ENCODE results near the gene ST8SIA6.
"Not testable (repeated sequence)": the region's sequence is repeated elsewhere in the genome, so short reads cannot be mapped to it uniquely, and the experiment has no call there.

The ST8SIA6 gene

GRCh38 chr10:17454161-17455014 lies at the start of gene ST8SIA6:
TSS of gene ST8SIA6 (minus strand) at chr10:17454595. CDS start at chr10:17454255, 340 bp downstream.
- peak; percentile 84 for DNase-seq (ENCODE audit: low spot score)
- TF ChIP-seq CTCF (IDR thresholded peaks at IDR 0.05; ENCODE audit: extremely low read depth, insufficient read depth, missing control alignments): peak; percentile 8
- in situ Hi-C loops (cut with MboI; ENCODE audit: low pct_unique_long_range_greater_than_20kb, low sequenced_read_pairs, unreplicated experiment): no loop called here

- in situ Hi-C loops (cut with MboI; ENCODE audit: low pct_unique_long_range_greater_than_20kb, low sequenced_read_pairs, unreplicated experiment): no loop called here
- no peak for TF ChIP-seq CTCF (IDR thresholded peaks at IDR 0.05; ENCODE audit: extremely low read depth, insufficient read depth, missing control alignments)
- no peak for DNase-seq (ENCODE audit: low spot score)
Observed at GRCh38 chr10:17503795-17504194, 49.4 kb upstream of the ST8SIA6 start.

- TF ChIP-seq CTCF (IDR thresholded peaks at IDR 0.05; ENCODE audit: extremely low read depth, insufficient read depth, missing control alignments): no peak
- no peak for DNase-seq (ENCODE audit: low spot score)
- in situ Hi-C loops (cut with MboI; ENCODE audit: low pct_unique_long_range_greater_than_20kb, low sequenced_read_pairs, unreplicated experiment): no loop called here
Observed at GRCh38 chr10:17502814-17503213, 48.4 kb upstream of the ST8SIA6 start.

- in situ Hi-C loops (cut with MboI; ENCODE audit: low pct_unique_long_range_greater_than_20kb, low sequenced_read_pairs, unreplicated experiment); DNase-seq (ENCODE audit: low spot score): not testable (repeated sequence)
Observed at GRCh38 chr10:17499014-17499413, 44.6 kb upstream of the ST8SIA6 start.

GRCh38 chr10:17497446-17498030 lies 43.1 kb upstream of the ST8SIA6 start:
- DNase-seq (ENCODE audit: low spot score): no peak
- TF ChIP-seq CTCF (IDR thresholded peaks at IDR 0.05; ENCODE audit: extremely low read depth, insufficient read depth, missing control alignments): no peak
- in situ Hi-C loops (cut with MboI; ENCODE audit: low pct_unique_long_range_greater_than_20kb, low sequenced_read_pairs, unreplicated experiment): no loop called here

GRCh38 chr10:17494626-17495260 lies 40.3 kb upstream of the ST8SIA6 start:
- TF ChIP-seq CTCF (IDR thresholded peaks at IDR 0.05; ENCODE audit: extremely low read depth, insufficient read depth, missing control alignments): no peak
- in situ Hi-C loops (cut with MboI; ENCODE audit: low pct_unique_long_range_greater_than_20kb, low sequenced_read_pairs, unreplicated experiment): no loop called here
- DNase-seq (ENCODE audit: low spot score): no peak

GRCh38 chr10:17488848-17489247 lies 34.5 kb upstream of the ST8SIA6 start:
- DNase-seq (ENCODE audit: low spot score): no peak
- in situ Hi-C loops (cut with MboI; ENCODE audit: low pct_unique_long_range_greater_than_20kb, low sequenced_read_pairs, unreplicated experiment): no loop called here
- TF ChIP-seq CTCF (IDR thresholded peaks at IDR 0.05; ENCODE audit: extremely low read depth, insufficient read depth, missing control alignments): no peak
